Measurements from ENCODE around the gene SND1. TPM values are rescaled to one million over a fixed set of nuclear protein-coding genes. Genes with fewer than 3 reads are reported as not detected.

The SND1 gene
- total and polyA plus RNA-seq, 10 donors: 61.7 to 173 (median 116) TPM

- 94 to 99% (median 98%) methylated on average over 3 of the region's 3 CpGs for WGBS, 5 donors
- Histone ChIP-seq H3K9me3 (no peaks in the 10 kb centered on the region), H3K4me1 (peaks cover 0 to 42% (median 14%) of the 10 kb centered on the region in 6 donors), H3K27me3 (replicated peaks in 1 of 7) (no peaks in the 10 kb centered on the region), H3K27ac (no peak overlapping the region), H3K4me3 (no peak overlapping the region), H3K36me3 (no peaks in the 10 kb centered on the region)
- no peak for DNase-seq
- TF ChIP-seq POLR2AphosphoS5 (IDR thresholded peaks at IDR 0.05): no peak
- no peak for TF ChIP-seq POLR2A (IDR thresholded peaks at IDR 0.05)
- no peak for TF ChIP-seq CTCF (IDR thresholded peaks at IDR 0.05 in 8 of 11, conservative IDR thresholded peaks at IDR 0.05 in 3 of 11)
- intact Hi-C loops (cut with DNase I; ENCODE audit: low total_unique reads): no loop called here
Measured at GRCh38 chr7:127878791-127879190, 226.8 kb downstream of the SND1 start.

- WGBS, 5 donors: 91 to 98% (median 93%) methylated on average over 4 of the region's 4 CpGs
- Histone ChIP-seq H3K36me3 (no peaks in the 10 kb centered on the region), H3K4me1 (peaks cover 0 to 42% (median 14%) of the 10 kb centered on the region in 6 donors), H3K27ac (no peak overlapping the region), H3K9me3 (no peaks in the 10 kb centered on the region), H3K27me3 (replicated peaks in 1 of 7) (no peaks in the 10 kb centered on the region), H3K4me3 (no peak overlapping the region)
- no peak for DNase-seq
- TF ChIP-seq CTCF (IDR thresholded peaks at IDR 0.05 in 8 of 11, conservative IDR thresholded peaks at IDR 0.05 in 3 of 11): no peak
- no peak for TF ChIP-seq POLR2A (IDR thresholded peaks at IDR 0.05)
- no peak for TF ChIP-seq POLR2AphosphoS5 (IDR thresholded peaks at IDR 0.05)
- intact Hi-C loops (cut with DNase I; ENCODE audit: low total_unique reads): no loop called here
Measured at GRCh38 chr7:127879436-127879835, 227.4 kb downstream of the SND1 start.

- WGBS, 5 donors: 93 to 97% (median 95%) methylated on average over 5 of the region's 5 CpGs
- intact Hi-C loops (cut with DNase I; ENCODE audit: low total_unique reads): no loop called here
- no peak for TF ChIP-seq POLR2AphosphoS5 (IDR thresholded peaks at IDR 0.05)
- no peaks in the 10 kb centered on the region for H3K27me3 ChIP-seq (replicated peaks in 1 of 7)
- H3K4me3 ChIP-seq: no peak overlapping the region
- H3K4me1 ChIP-seq: peaks cover 2 to 45% (median 14%) of the 10 kb centered on the region in 6 donors
- DNase-seq: no peak
- no peaks in the 10 kb centered on the region for H3K9me3 ChIP-seq
- no peaks in the 10 kb centered on the region for H3K36me3 ChIP-seq
- H3K27ac ChIP-seq: no peak overlapping the region
Measured at GRCh38 chr7:127879942-127880341, 227.9 kb downstream of the SND1 start.

- no peak overlapping the region for H3K27ac ChIP-seq
- H3K27me3 ChIP-seq (replicated peaks in 1 of 7): no peaks in the 10 kb centered on the region
- H3K36me3 ChIP-seq: no peaks in the 10 kb centered on the region
- H3K4me1 ChIP-seq: peaks cover 4 to 47% (median 12%) of the 10 kb centered on the region in 6 donors
- no peak for DNase-seq
- 79 to 88% (median 80%) methylated on average over 2 of the region's 2 CpGs for WGBS, 5 donors
- TF ChIP-seq POLR2AphosphoS5 (IDR thresholded peaks at IDR 0.05) (no peak), CTCF (IDR thresholded peaks at IDR 0.05 in 8 of 11, conservative IDR thresholded peaks at IDR 0.05 in 3 of 11) (no peak), POLR2A (IDR thresholded peaks at IDR 0.05) (no peak)
- no peaks in the 10 kb centered on the region for H3K9me3 ChIP-seq
- intact Hi-C loops (cut with DNase I; ENCODE audit: low total_unique reads): no loop called here
- H3K4me3 ChIP-seq: no peak overlapping the region
Measured at GRCh38 chr7:127880454-127880853, 228.5 kb downstream of the SND1 start.

- intact Hi-C loops (cut with DNase I; ENCODE audit: low total_unique reads): no loop called here
- Histone ChIP-seq H3K9me3 (no peaks in the 10 kb centered on the region), H3K36me3 (no peaks in the 10 kb centered on the region), H3K27ac (no peak overlapping the region), H3K4me3 (no peak overlapping the region), H3K4me1 (peaks cover 3 to 36% (median 7%) of the 10 kb centered on the region in 6 donors), H3K27me3 (replicated peaks in 1 of 7) (no peaks in the 10 kb centered on the region)
- no peak for TF ChIP-seq CTCF (IDR thresholded peaks at IDR 0.05 in 8 of 11, conservative IDR thresholded peaks at IDR 0.05 in 3 of 11)
- no peak for TF ChIP-seq POLR2A (IDR thresholded peaks at IDR 0.05)
- no peak for TF ChIP-seq POLR2AphosphoS5 (IDR thresholded peaks at IDR 0.05)
- DNase-seq: no peak
- WGBS, 5 donors: 84 to 89% (median 87%) methylated on average over 7 of the region's 7 CpGs
Measured at GRCh38 chr7:127881564-127881963, 229.6 kb downstream of the SND1 start.
